GM12878 (cell line): ENCODE measurements around the gene DYNC2H1. TPM values are rescaled to one million over a fixed set of nuclear protein-coding genes. Genes with fewer than 3 reads are reported as not detected.

Source experiments
- ATAC-seq: fragments of 200-7000 bp; cut with Tn5 transposase; 3 replicates; pipeline ENCODE4 v1.9.1; 2020; ENCODE audit warnings: mild to moderate bottlenecking, moderate library complexity
- BruUV-seq: library from RNA; stranded (reverse); fragments of 400-500 nt; replicated peaks from 2 replicates; lab custom pipeline; 2021; lab: Mats Ljungman, UMichigan
- CTCF ChIA-PET: fragments of 300-600 bp; sonication (Branson Sonifier 250); formaldehyde crosslinking; extraction: SDS; loops from one replicate; lab custom pipeline; 2021; ENCODE audit warnings: inconsistent platforms; lab: Yijun Ruan, JAX
- POLR2A ChIA-PET: fragments of 350-600 bp; formaldehyde crosslinking; extraction: SDS; loops from one replicate; lab custom pipeline; 2021; ENCODE audit warnings: inconsistent platforms; lab: Charles Lee
- RAD21 ChIA-PET: fragments of 300-600 bp; sonication (Branson Sonifier 250); formaldehyde crosslinking; loops from one replicate; lab custom pipeline; 2023; ENCODE audit warnings: antibody characterized with exemption; ENCODE audit not compliant: unreplicated experiment; lab: Charles Lee
- SMC1A ChIA-PET: fragments of 300-600 bp; sonication (Branson Sonifier 250); formaldehyde crosslinking; loops from one replicate; lab custom pipeline; 2023; ENCODE audit not compliant: unreplicated experiment, uncharacterized antibody; lab: Charles Lee
- DNase-seq: peaks from one replicate; pipeline ENCODE4 v3.0.0-alpha.2; 2011; ENCODE audit warnings: low read depth, low spot score
- FAIRE-seq: peaks from 3 replicates; lab custom pipeline; 2011; peaks lifted over from hg19 to GRCh38; lab: Jason Lieb, UNC
- H2AFZ ChIP-seq: 2 replicates; pipeline ENCODE4 v1.6.0; 2011; ENCODE audit warnings: low read depth, low read length, control low read depth; ENCODE audit not compliant: control insufficient read depth
- H3K27ac ChIP-seq: 2 replicates; pipeline ENCODE4 v1.5.1; 2011; ENCODE audit warnings: control low read depth; ENCODE audit not compliant: control insufficient read depth, insufficient read depth
- H3K27me3 ChIP-seq, 2 experiments: replicated peaks in 1 of 2; 2 replicates each; pipeline versions ENCODE4 v1.6.0 to v1.6.1; 2011; ENCODE audit warnings: low read length in 1 of 2; ENCODE audit not compliant: control insufficient read depth in 2 of 2, insufficient read depth in 2 of 2
- H3K36me3 ChIP-seq, 2 experiments: 2 replicates each; pipeline ENCODE4 v1.5.1; 2011; ENCODE audit warnings: low read length in 1 of 2; ENCODE audit not compliant: control insufficient read depth in 2 of 2, insufficient read depth in 2 of 2
- H3K4me1 ChIP-seq: 2 replicates; pipeline ENCODE4 v1.6.1; 2011; ENCODE audit warnings: mild to moderate bottlenecking, low read length, moderate library complexity, mixed read lengths; ENCODE audit not compliant: control insufficient read depth, insufficient read depth
- H3K4me2 ChIP-seq: 2 replicates; pipeline ENCODE4 v1.6.0; 2011; ENCODE audit warnings: control low read depth; ENCODE audit not compliant: control insufficient read depth, insufficient read depth
- H3K4me3 ChIP-seq: fragments of 200-600 bp; sonication (generic); 2 replicates; pipeline ENCODE4 v1.5.1; 2016
- H3K79me2 ChIP-seq: 2 replicates; pipeline ENCODE4 v1.6.0; 2011; ENCODE audit warnings: low read length; ENCODE audit not compliant: control insufficient read depth, insufficient read depth
- H3K9ac ChIP-seq: 2 replicates; pipeline ENCODE4 v1.8.0; 2011; ENCODE audit warnings: low read length, control low read depth, mixed read lengths; ENCODE audit not compliant: control insufficient read depth, insufficient read depth
- H3K9me3 ChIP-seq: replicated peaks from 3 replicates; pipeline ENCODE4 v1.5.1; 2011; ENCODE audit warnings: mild to moderate bottlenecking, low read length; ENCODE audit not compliant: control insufficient read depth, insufficient read depth
- H4K20me1 ChIP-seq: 2 replicates; pipeline ENCODE4 v1.6.0; 2011; ENCODE audit not compliant: control insufficient read depth, insufficient read depth
- BACH1 ChIP-seq: fragments of 450-650 bp; IDR thresholded peaks from 2 replicates; pipeline ENCODE4 v1.6.1; 2017; ENCODE audit warnings: mild to moderate bottlenecking, borderline replicate concordance
- CHD4 ChIP-seq: fragments of 200-600 bp; sonication (generic); IDR thresholded peaks from 2 replicates; pipeline ENCODE4 v1.6.1; 2016; ENCODE audit warnings: mild to moderate bottlenecking
- CUX1 ChIP-seq: IDR thresholded peaks from 2 replicates; pipeline ENCODE4 v1.6.1; 2012; ENCODE audit warnings: improper control_type of control experiment, low read depth, low read length; ENCODE audit not compliant: insufficient replicate concordance
- EGR1 ChIP-seq, 2 experiments: IDR thresholded peaks; 1 replicate in 1 of 2; 2 replicates in 1 of 2; pipeline ENCODE4 v1.6.1; 2011 to 2012; ENCODE audit warnings: low read depth in 2 of 2, low read length in 2 of 2, borderline replicate concordance in 1 of 2, mild to moderate bottlenecking in 1 of 2, moderate library complexity in 1 of 2
- NBN ChIP-seq: fragments of 450-650 bp; IDR thresholded peaks from 2 replicates; pipeline ENCODE4 v1.6.1; 2016
- POLR2A ChIP-seq: IDR thresholded peaks from 2 replicates; pipeline ENCODE4 v1.6.1; 2011; ENCODE audit warnings: low read depth, mild to moderate bottlenecking, low read length
- SMC3 ChIP-seq: IDR thresholded peaks from 2 replicates; pipeline ENCODE4 v1.6.1; 2011; ENCODE audit warnings: low read length, improper control_type of control experiment, borderline replicate concordance
- WGBS: methylation state at CpG from one replicate; pipeline ENCODE4 v1.1.6; 2016; ENCODE audit warnings: low lambda C conversion rate; ENCODE audit not compliant: insufficient replicate concordance, insufficient coverage; ENCODE audit errors: missing lambda C conversion rate; 5-methylcytosine and 5-hydroxymethylcytosine counted together
- in situ Hi-C: fragments of 300-500 bp; cut with MboI; formaldehyde crosslinking; loops from 9 replicates; pipeline ENCODE4 v1.14.3; 2018; ENCODE audit warnings: mixed read lengths
- intact Hi-C: fragments of 100-400 bp; cut with micrococcal nuclease; formaldehyde crosslinking; loops from one replicate; pipeline ENCODE4 v1.14.2; 2022; ENCODE audit not compliant: unreplicated experiment
- polyA plus RNA-seq, 11 experiments: library from polyadenylated mRNA; depleted of rRNA in 4 of 11; unstranded in 6 of 11; stranded (reverse) in 5 of 11; fragments of >200 nt; fragmentation: Nextera tagmentation in 4 of 11; fragmentation: Illumina TruSeq in 1 of 11; extraction: Ambion mirVana in 4 of 11; extraction: Trizol in 1 of 11; gene quantifications; 1 replicate in 1 of 11; 2 replicates in 10 of 11; pipeline versions ENCODE4 v1.2.1 to v1.2.3, GENCODE V29; 2011 to 2016; ENCODE audit warnings: inconsistent platforms in 2 of 11, missing spikeins in 2 of 11, low read depth in 1 of 11
- total RNA-seq, 4 experiments: library from RNA; depleted of rRNA in 3 of 4; stranded (reverse); fragments of >200 nt in 3 of 4; fragmentation: Illumina TruSeq in 1 of 4; extraction: Trizol in 1 of 4; gene quantifications; 2 replicates each; pipeline versions ENCODE4 v1.2.1 to v1.2.3, GENCODE V29; 2013 to 2021

Gene DYNC2H1
- total and polyA plus RNA-seq, 10 of the 15 experiments (the other 5 are each of a cell fraction or from before 2014, with no cell fraction given), result 0.12 to 3.9 (median 0.23) TPM; not detected in 2

GRCh38 chr11:103476874-103477273 lies 367.6 kb downstream of the DYNC2H1 start:
- SMC1A ChIA-PET, result no interaction called here
- H3K4me2 ChIP-seq, result no peak overlapping the region
- no TSS peak for BruUV-seq
- CTCF ChIA-PET, result no interaction called here
- H4K20me1 ChIP-seq, result no peaks in the 10 kb centered on the region
- 35% methylated on average over 2 of the region's 2 CpGs for WGBS
- in situ Hi-C loops, result no loop called here
- H3K4me3 ChIP-seq, result no peak overlapping the region
- H3K27ac ChIP-seq, result no peak overlapping the region
- no peak for ATAC-seq
- POLR2A ChIA-PET, result interaction anchor here (0.8 kb wide), 1 partner anchor 11 kb away, joined by 3 read pairs; no protein-coding TSS in a partner anchor
- no peaks in the 10 kb centered on the region for H3K9me3 ChIP-seq
- TF ChIP-seq BACH1, result no peak
- TF ChIP-seq POLR2A, result no peak
- no peak for TF ChIP-seq NBN
- TF ChIP-seq CUX1, result no peak
- no peak for TF ChIP-seq SMC3
- no peak for TF ChIP-seq EGR1 (IDR thresholded peaks at IDR 0.05; ENCODE audit: borderline replicate concordance in 1 of 2, low read depth in 2 of 2, low read length in 2 of 2)
- no peak for TF ChIP-seq CHD4
- TF ChIP-seq, all 136 proteins: peak for 0
- Histone ChIP-seq H3K4me1 (no peaks in the 10 kb centered on the region), H3K79me2 (no peaks in the 10 kb centered on the region), H3K27me3 (no peaks in the 10 kb centered on the region), H3K36me3 (no peaks in the 10 kb centered on the region), H3K9ac (no peak overlapping the region), H2AFZ (no peak overlapping the region)
- FAIRE-seq (no peak), DNase-seq (no peak)
- RAD21 ChIA-PET, result no interaction called here
- intact Hi-C loops, result no loop called here
